Natural killer cell (primary cell): Measurements from ENCODE around the gene PPP1R12C. TPM values are rescaled to one million over a fixed set of nuclear protein-coding genes. Genes with fewer than 3 reads are reported as not detected.
A peak's percentile ranks its signal among the peaks of the same experiment; 100 is the strongest.

Source experiments
- ATAC-seq, 3 donors: fragments of 150-1000 bp in 2 of 3; fragments of 200-7000 bp in 1 of 3; cut with Tn5 transposase; 1 replicate in 1 of 3; 2 replicates in 2 of 3; pipeline ENCODE4 v1.10.0; 2021; ENCODE audit warnings: mild to moderate bottlenecking in 2 of 3, moderate library complexity in 2 of 3
- DNase-seq, 2 donors: peaks; one replicate each; pipeline versions ENCODE4 v3.0.0 to v3.0.0-alpha.2; 2013 to 2021; ENCODE audit warnings: mixed read lengths in 1 of 2
- H3K27ac ChIP-seq: one replicate; pipeline ENCODE4 v1.5.1; 2013; ENCODE audit warnings: mild to moderate bottlenecking, low read length
- H3K27me3 ChIP-seq: one replicate; pipeline ENCODE4 v1.6.1; 2013; ENCODE audit warnings: low read length; ENCODE audit not compliant: control insufficient read depth, insufficient read depth
- H3K36me3 ChIP-seq: one replicate; pipeline ENCODE4 v1.6.1; 2013; ENCODE audit warnings: low read length; ENCODE audit not compliant: control insufficient read depth, insufficient read depth
- H3K4me1 ChIP-seq: one replicate; pipeline ENCODE4 v1.6.1; 2013; ENCODE audit warnings: low read length; ENCODE audit not compliant: control insufficient read depth, insufficient read depth
- H3K4me3 ChIP-seq: one replicate; pipeline ENCODE4 v1.5.1; 2013; ENCODE audit warnings: low read length
- H3K9me3 ChIP-seq: one replicate; pipeline ENCODE4 v1.6.1; 2013; ENCODE audit warnings: low read length; ENCODE audit not compliant: control insufficient read depth, insufficient read depth
- H3K27ac Mint-ChIP-seq, 2 donors: one replicate each; pipeline ENCODE4 v1.8.0; 2022; ENCODE audit warnings: mild to moderate bottlenecking in 2 of 2, mixed read lengths in 2 of 2, moderate library complexity in 1 of 2
- H3K27me3 Mint-ChIP-seq, 2 donors: one replicate each; pipeline ENCODE4 v1.8.0; 2022; ENCODE audit warnings: low read depth in 2 of 2, mixed read lengths in 2 of 2
- H3K36me3 Mint-ChIP-seq: one replicate; pipeline ENCODE4 v1.8.0; 2022; ENCODE audit warnings: mixed read lengths
- H3K4me1 Mint-ChIP-seq, 2 donors: one replicate each; pipeline ENCODE4 v1.8.0; 2022; ENCODE audit warnings: mixed read lengths in 2 of 2
- H3K4me3 Mint-ChIP-seq: one replicate; pipeline ENCODE4 v1.8.0; 2022; ENCODE audit warnings: mild to moderate bottlenecking, moderate library complexity, mixed read lengths
- H3K9me3 Mint-ChIP-seq, 2 donors: one replicate each; pipeline ENCODE4 v1.8.0; 2022; ENCODE audit warnings: mixed read lengths in 2 of 2
- WGBS: methylation state at CpG from one replicate; pipeline ENCODE4 v1.1.7; 2013; ENCODE audit warnings: missing lambda C conversion rate; ENCODE audit not compliant: insufficient coverage; 5-methylcytosine and 5-hydroxymethylcytosine counted together
- intact Hi-C: fragments of 100-400 bp; cut with micrococcal nuclease; formaldehyde crosslinking; loops from one replicate; pipeline ENCODE4 v1.14.2; 2022
- total RNA-seq, 4 donors: library from RNA; stranded (reverse); fragments of 120-200 nt in 1 of 4; gene quantifications; one replicate each; pipeline versions ENCODE4 v1.2.3 to v1.2.4, GENCODE V29; 2013 to 2022
- TF ChIP-seq, protein P1 (sequence below): fragments of 200-600 bp; IDR thresholded peaks from one replicate; pipeline ENCODE4 v1.8.0; 2022; ENCODE audit warnings: antibody characterized with exemption

PPP1R12C gene
- total RNA-seq, 3 donors from 2014 or later (not counting 1 experiment from before 2014, with no cell fraction given) = 162 to 178 (median 174) TPM

DNA sequence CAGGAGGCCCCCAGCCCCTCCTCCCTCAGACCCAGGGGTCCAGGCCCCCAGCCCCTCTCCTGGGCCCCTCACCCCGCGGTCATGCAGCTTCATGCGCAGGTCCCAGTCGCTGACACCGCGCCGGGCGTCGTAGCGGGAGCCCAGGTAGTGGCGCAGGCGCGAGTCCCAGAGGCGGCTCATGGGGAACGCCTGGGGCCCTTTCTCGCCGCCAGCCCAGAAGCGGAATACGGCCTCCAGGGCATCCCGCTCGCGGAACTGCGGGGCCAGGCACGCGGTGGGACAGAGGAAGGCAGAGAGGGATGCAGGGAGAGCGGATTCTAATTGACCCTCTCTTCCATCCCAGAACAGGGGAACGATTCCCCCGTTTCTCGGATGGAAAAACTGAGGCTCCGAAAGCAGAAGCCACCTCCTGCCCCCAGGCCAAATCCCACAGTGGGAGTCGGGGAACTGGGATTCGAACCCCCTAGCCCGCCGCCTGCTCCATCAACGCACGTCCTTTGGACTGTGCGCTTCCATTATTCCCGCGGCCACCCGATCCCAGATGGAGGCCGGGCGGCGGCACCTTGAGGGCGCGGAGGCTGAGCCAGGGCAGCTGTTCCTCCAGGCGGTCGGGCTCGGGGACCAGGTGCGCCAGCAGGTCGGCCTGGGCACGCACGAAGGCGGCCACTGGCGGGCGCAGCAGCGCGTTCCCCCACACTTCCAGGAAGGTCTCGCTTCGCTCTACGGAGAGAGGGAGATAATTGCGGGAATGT, 44.3 kb upstream of the PPP1R12C start:
- Histone ChIP-seq H3K4me3 (no peak overlapping the region), H3K4me1 (peaks cover 22% of the 10 kb centered on the region), H3K9me3 (no peaks in the 10 kb centered on the region), H3K27ac (no peak overlapping the region), H3K36me3 (no peaks in the 10 kb centered on the region), H3K27me3 (peaks cover 35% of the 10 kb centered on the region)
- H3K9me3 Mint-ChIP-seq = no peaks in the 10 kb centered on the region
- H3K4me3 Mint-ChIP-seq = no peak overlapping the region
- intact Hi-C loops = loop anchor here (2.0 to 10.0 kb wide), 2 partner anchors 77 to 279 kb away; no protein-coding TSS in a partner anchor
- H3K4me1 Mint-ChIP-seq = peaks cover 7 to 17% of the 10 kb centered on the region in 2 donors
- H3K36me3 Mint-ChIP-seq = no peaks in the 10 kb centered on the region
- TF ChIP-seq, protein P1, sequence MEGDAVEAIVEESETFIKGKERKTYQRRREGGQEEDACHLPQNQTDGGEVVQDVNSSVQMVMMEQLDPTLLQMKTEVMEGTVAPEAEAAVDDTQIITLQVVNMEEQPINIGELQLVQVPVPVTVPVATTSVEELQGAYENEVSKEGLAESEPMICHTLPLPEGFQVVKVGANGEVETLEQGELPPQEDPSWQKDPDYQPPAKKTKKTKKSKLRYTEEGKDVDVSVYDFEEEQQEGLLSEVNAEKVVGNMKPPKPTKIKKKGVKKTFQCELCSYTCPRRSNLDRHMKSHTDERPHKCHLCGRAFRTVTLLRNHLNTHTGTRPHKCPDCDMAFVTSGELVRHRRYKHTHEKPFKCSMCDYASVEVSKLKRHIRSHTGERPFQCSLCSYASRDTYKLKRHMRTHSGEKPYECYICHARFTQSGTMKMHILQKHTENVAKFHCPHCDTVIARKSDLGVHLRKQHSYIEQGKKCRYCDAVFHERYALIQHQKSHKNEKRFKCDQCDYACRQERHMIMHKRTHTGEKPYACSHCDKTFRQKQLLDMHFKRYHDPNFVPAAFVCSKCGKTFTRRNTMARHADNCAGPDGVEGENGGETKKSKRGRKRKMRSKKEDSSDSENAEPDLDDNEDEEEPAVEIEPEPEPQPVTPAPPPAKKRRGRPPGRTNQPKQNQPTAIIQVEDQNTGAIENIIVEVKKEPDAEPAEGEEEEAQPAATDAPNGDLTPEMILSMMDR = no peak
- DNase-seq = no peak
- H3K27ac Mint-ChIP-seq = no peak overlapping the region
- peaks cover 26 to 38% of the 10 kb centered on the region in 2 donors for H3K27me3 Mint-ChIP-seq
- no peak for ATAC-seq
- WGBS = 32% methylated on average over 56 of the region's 61 CpGs

DNA sequence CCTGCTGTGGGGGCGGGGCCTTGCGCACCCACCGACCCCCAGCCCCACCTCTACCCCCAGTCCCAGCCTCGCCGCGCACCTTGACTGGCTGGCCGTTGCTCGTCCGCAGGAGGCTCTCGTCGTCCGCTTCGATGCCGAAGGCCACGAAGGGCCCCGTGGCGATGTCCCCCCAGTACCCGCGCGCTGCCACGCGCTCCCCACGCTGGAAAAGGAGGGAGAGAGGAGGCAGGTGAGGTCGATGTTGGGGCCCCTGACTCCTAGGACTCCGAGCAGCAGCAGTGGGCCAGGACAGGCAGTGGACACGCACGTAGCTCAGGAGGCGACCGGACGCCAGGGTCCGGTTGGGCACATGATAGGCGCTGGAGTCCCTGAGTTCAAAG, 43.5 kb upstream of the PPP1R12C start:
- peaks cover 0 to 16% of the 10 kb centered on the region in 2 donors for H3K4me1 Mint-ChIP-seq
- DNase-seq (no peak), ATAC-seq (no peak)
- intact Hi-C loops = loop anchor here (2.0 to 10.0 kb wide), 2 partner anchors 76 to 278 kb away; no protein-coding TSS in a partner anchor
- H3K9me3 Mint-ChIP-seq = no peaks in the 10 kb centered on the region
- Histone ChIP-seq H3K36me3 (no peaks in the 10 kb centered on the region), H3K4me3 (no peak overlapping the region), H3K27ac (no peak overlapping the region), H3K27me3 (peaks cover 33% of the 10 kb centered on the region), H3K9me3 (no peaks in the 10 kb centered on the region), H3K4me1 (peaks cover 22% of the 10 kb centered on the region)
- TF ChIP-seq, protein P1 = no peak
- no peak overlapping the region for H3K4me3 Mint-ChIP-seq
- no peaks in the 10 kb centered on the region for H3K36me3 Mint-ChIP-seq
- WGBS = 31% methylated on average over 32 of the region's 32 CpGs
- peaks cover 18 to 35% of the 10 kb centered on the region in 2 donors for H3K27me3 Mint-ChIP-seq
- H3K27ac Mint-ChIP-seq = peak overlapping the region in 1 of 2 donors; percentile 45

DNA sequence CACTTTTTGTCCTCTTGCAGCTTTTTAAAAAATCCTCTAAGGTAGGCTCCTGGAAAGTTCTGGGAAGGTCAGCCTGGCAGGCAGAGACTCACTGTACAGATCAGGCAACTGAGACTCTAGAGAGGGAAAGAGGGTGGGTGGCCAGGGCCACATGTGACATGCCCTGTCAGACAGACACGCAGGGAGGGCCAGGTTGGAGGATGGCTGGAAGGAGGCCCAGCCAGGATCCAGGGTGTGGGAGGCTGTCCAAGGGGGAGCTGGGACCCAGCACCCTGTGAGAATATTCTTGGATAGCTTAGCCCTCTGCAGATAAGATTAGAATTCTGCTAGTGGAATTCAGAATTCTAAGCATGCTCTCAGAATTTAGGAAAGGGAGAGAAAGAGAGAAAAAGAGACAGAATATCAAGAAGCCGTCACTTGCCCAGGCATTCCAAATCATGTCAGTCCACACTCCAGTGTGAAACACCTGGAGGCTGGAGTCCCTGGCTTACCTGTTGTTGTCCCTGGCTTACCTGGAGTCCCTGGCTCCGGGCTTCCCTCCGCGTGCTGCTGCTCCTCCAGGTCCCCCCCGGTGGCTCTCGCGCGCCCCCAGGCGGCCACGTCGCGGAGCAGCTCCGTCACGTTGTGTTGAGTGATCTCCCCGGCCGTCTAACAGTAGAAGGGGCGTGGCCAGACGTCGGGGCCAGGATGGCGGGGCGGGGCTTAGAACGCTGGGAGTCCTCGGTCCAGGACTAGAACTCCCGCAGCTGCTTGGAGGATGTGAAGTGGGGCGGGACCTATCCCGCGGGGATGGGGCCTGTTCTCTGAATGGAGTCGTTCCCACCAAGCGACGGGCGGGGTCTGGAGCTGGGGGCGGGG, 42.9 kb upstream of the PPP1R12C start:
- intact Hi-C loops = loop anchor here (2.0 to 10.0 kb wide), 2 partner anchors 76 to 278 kb away; no protein-coding TSS in a partner anchor
- Histone ChIP-seq H3K27me3 (peaks cover 30% of the 10 kb centered on the region), H3K9me3 (no peaks in the 10 kb centered on the region), H3K4me3 (no peak overlapping the region), H3K4me1 (peaks cover 22% of the 10 kb centered on the region), H3K36me3 (no peaks in the 10 kb centered on the region), H3K27ac (no peak overlapping the region)
- TF ChIP-seq, protein P1 = peak; percentile 89
- ATAC-seq (peak; percentile 97), DNase-seq (peak; percentile 87 to 92)
- H3K4me3 Mint-ChIP-seq = peak overlapping the region; percentile 42
- WGBS = 5% methylated on average over 33 of the region's 33 CpGs
- H3K9me3 Mint-ChIP-seq = no peaks in the 10 kb centered on the region
- peak overlapping the region in 1 of 2 donors; percentile 45 for H3K27ac Mint-ChIP-seq
- no peaks in the 10 kb centered on the region for H3K36me3 Mint-ChIP-seq
- H3K4me1 Mint-ChIP-seq = peaks cover 0 to 18% of the 10 kb centered on the region in 2 donors
- peaks cover 12 to 29% of the 10 kb centered on the region in 2 donors for H3K27me3 Mint-ChIP-seq
